Stimulated activated CD4-positive, alpha-beta T cell treated with anti-CD3 and anti-CD28 coated beads, TNF-alpha, amount 100 ng/mL, for 4 hours (primary cell): ENCODE results near the gene TAF1L.
"Not testable (repeated sequence)": the region's sequence is repeated elsewhere in the genome, so short reads cannot be mapped to it uniquely, and the experiment has no call there.

Source experiments
- DNase-seq, 3 experiments: peaks; one replicate each; pipeline ENCODE4 v3.0.0-alpha.2; 2020; ENCODE audit warnings: low read depth in 3 of 3

Gene TAF1L

GRCh38 chr9:32635362-32635761 is at the start of gene TAF1L:
TAF1L (minus strand) TSS chr9:32635669; CDS start chr9:32635579, 90 bp downstream.
- DNase-seq: no peak

GRCh38 chr9:32681751-32682150 is 46.3 kb upstream of the TAF1L start:
- DNase-seq: no peak

GRCh38 chr9:32677931-32678330 is 42.5 kb upstream of the TAF1L start:
- no peak for DNase-seq

- no peak for DNase-seq
Observed at GRCh38 chr9:32672469-32672868, 37.0 kb upstream of the TAF1L start.

GRCh38 chr9:32671333-32671732 is 35.9 kb upstream of the TAF1L start:
- no peak for DNase-seq

- no peak for DNase-seq
Observed at GRCh38 chr9:32665101-32665500, 29.6 kb upstream of the TAF1L start.

- no peak for DNase-seq
Observed at GRCh38 chr9:32663741-32664140, 28.3 kb upstream of the TAF1L start.

GRCh38 chr9:32647671-32648070 is 12.2 kb upstream of the TAF1L start:
- DNase-seq: no peak

- DNase-seq: no peak
Observed at GRCh38 chr9:32644698-32645097, 9.2 kb upstream of the TAF1L start.

- DNase-seq: not testable (repeated sequence)
Observed at GRCh38 chr9:32633151-32633550, 2.3 kb downstream of the TAF1L start.

GRCh38 chr9:32631991-32632390 is 3.5 kb downstream of the TAF1L start:
- DNase-seq: no peak

GRCh38 chr9:32627394-32627954 is 8.0 kb downstream of the TAF1L start:
- no peak for DNase-seq

- no peak for DNase-seq
Observed at GRCh38 chr9:32625320-32625719, 10.1 kb downstream of the TAF1L start.

GRCh38 chr9:32622948-32623347 is 12.5 kb downstream of the TAF1L start:
- no peak for DNase-seq

GRCh38 chr9:32618261-32618660 is 17.2 kb downstream of the TAF1L start:
- DNase-seq: no peak

GRCh38 chr9:32606811-32607210 is 28.7 kb downstream of the TAF1L start:
- DNase-seq: no peak

- DNase-seq: no peak
Observed at GRCh38 chr9:32603914-32604852, 31.3 kb downstream of the TAF1L start.

- not testable (repeated sequence) for DNase-seq
Observed at GRCh38 chr9:32599021-32599420, 36.4 kb downstream of the TAF1L start.

GRCh38 chr9:32596936-32597335 is 38.5 kb downstream of the TAF1L start:
- no peak for DNase-seq

- DNase-seq: no peak
Observed at GRCh38 chr9:32596096-32596865, 39.2 kb downstream of the TAF1L start.

GRCh38 chr9:32590898-32591297 is 44.6 kb downstream of the TAF1L start:
- no peak for DNase-seq

- DNase-seq: no peak
Observed at GRCh38 chr9:32590476-32590875, 45.0 kb downstream of the TAF1L start.
